Endothelial cell of umbilical vein (primary cell): ENCODE data around the gene TMEM138. TPM values are rescaled to one million over a fixed set of nuclear protein-coding genes. Genes with fewer than 3 reads are reported as not detected.
A peak's percentile ranks its signal among the peaks of the same experiment; 100 is the strongest.

ENCODE experiments used
- BruUV-seq: library from RNA; stranded (reverse); fragments of 400-500 nt; replicated peaks from 2 replicates; lab custom pipeline; 2021; lab: Mats Ljungman, UMichigan
- CTCF ChIA-PET: fragments of 300-600, 350-600 bp; sonication (Branson Sonifier 250); formaldehyde crosslinking; loops from one replicate; lab custom pipeline; 2021; ENCODE audit warnings: antibody characterized with exemption, inconsistent platforms; lab: Charles Lee
- POLR2A ChIA-PET: fragments of 300-600, 350-600 bp; sonication (Branson Sonifier 250); formaldehyde crosslinking; loops from one replicate; lab custom pipeline; 2021; ENCODE audit warnings: antibody characterized with exemption, inconsistent platforms; lab: Charles Lee
- DNase-seq: peaks from one replicate; pipeline ENCODE4 v3.0.0-alpha.2; 2011; ENCODE audit warnings: low read depth, low spot score
- FAIRE-seq: peaks from 2 replicates; lab custom pipeline; 2011; peaks lifted over from hg19 to GRCh38; lab: Jason Lieb, UNC
- H2AFZ ChIP-seq: 2 replicates; pipeline ENCODE4 v1.6.0; 2012; ENCODE audit warnings: low read depth, low read length, control low read depth, inconsistent platforms
- H3K27ac ChIP-seq: 2 replicates; pipeline ENCODE4 v1.5.1; 2011; ENCODE audit warnings: low read depth, mild to moderate bottlenecking, control low read depth, low read length, moderate library complexity; ENCODE audit not compliant: insufficient read depth
- H3K27me3 ChIP-seq, 2 experiments: 2 replicates each; pipeline versions ENCODE4 v1.6.0 to v1.6.1; 2011; ENCODE audit warnings: low read length in 2 of 2, mixed read lengths in 1 of 2; ENCODE audit not compliant: control insufficient read depth in 2 of 2, insufficient read depth in 2 of 2
- H3K36me3 ChIP-seq, 2 experiments: 2 replicates in 1 of 2; 3 replicates in 1 of 2; pipeline ENCODE4 v1.5.1; 2011; ENCODE audit warnings: low read length in 2 of 2, mild to moderate bottlenecking in 1 of 2, moderate library complexity in 1 of 2; ENCODE audit not compliant: control insufficient read depth in 2 of 2, insufficient read depth in 2 of 2; ENCODE audit errors: extremely low read depth in 1 of 2
- H3K4me1 ChIP-seq: 3 replicates; pipeline ENCODE4 v1.5.1; 2011; ENCODE audit warnings: mild to moderate bottlenecking, low read length; ENCODE audit not compliant: control insufficient read depth, insufficient read depth; ENCODE audit errors: extremely low read depth
- H3K4me2 ChIP-seq: 2 replicates; pipeline ENCODE4 v1.6.1; 2011; ENCODE audit warnings: low read length, control low read depth, mixed read lengths; ENCODE audit not compliant: insufficient read depth
- H3K4me3 ChIP-seq, 3 experiments: fragments of 200-600 bp in 1 of 3; sonication (generic), shearing (Covaris generic) in 1 of 3; replicated peaks in 1 of 3; 2 replicates each; pipeline ENCODE4 v1.5.1; 2011 to 2016; ENCODE audit warnings: control low read depth in 3 of 3, low read length in 3 of 3, mild to moderate bottlenecking in 2 of 3, inconsistent platforms in 1 of 3, low read depth in 1 of 3, moderate library complexity in 1 of 3; ENCODE audit not compliant: insufficient read depth in 1 of 3
- H3K79me2 ChIP-seq: 2 replicates; pipeline ENCODE4 v1.6.0; 2012; ENCODE audit warnings: low read length, inconsistent platforms; ENCODE audit not compliant: control insufficient read depth, insufficient read depth
- H3K9ac ChIP-seq: replicated peaks from 2 replicates; pipeline ENCODE3; 2011; ENCODE audit warnings: low read length, control low read depth; ENCODE audit not compliant: insufficient read depth; ENCODE audit errors: extremely low read depth
- H3K9me1 ChIP-seq: replicated peaks from 3 replicates; pipeline ENCODE4 v1.6.0; 2011; ENCODE audit warnings: mild to moderate bottlenecking, low read length; ENCODE audit not compliant: control insufficient read depth, insufficient read depth; ENCODE audit errors: extremely low read depth
- H3K9me3 ChIP-seq: replicated peaks from 2 replicates; pipeline ENCODE4 v1.5.1; 2012; ENCODE audit warnings: low read length, inconsistent platforms; ENCODE audit not compliant: control insufficient read depth, insufficient read depth
- H4K20me1 ChIP-seq: replicated peaks from 2 replicates; pipeline ENCODE3; 2011; ENCODE audit warnings: mild to moderate bottlenecking, low read length; ENCODE audit not compliant: control insufficient read depth, insufficient read depth; ENCODE audit errors: extremely low read depth
- MYC ChIP-seq: IDR thresholded peaks from one replicate; pipeline ENCODE4 v1.6.1; 2011; ENCODE audit warnings: mild to moderate bottlenecking, low read depth, low read length
- POLR2A ChIP-seq: IDR thresholded peaks from 2 replicates; pipeline ENCODE4 v1.6.1; 2012; ENCODE audit warnings: low read depth, mild to moderate bottlenecking, control low read depth, low read length
- POLR2AphosphoS5 ChIP-seq: IDR thresholded peaks from 2 replicates; pipeline ENCODE4 v1.6.1; 2012; ENCODE audit warnings: low read depth, mild to moderate bottlenecking, control low read depth, low read length, moderate library complexity; ENCODE audit not compliant: insufficient read depth
- dilution Hi-C: fragments of 300-500 bp; cut with MboI; formaldehyde crosslinking; loops from one replicate; pipeline ENCODE4 v1.15.0; 2019; ENCODE audit warnings: low sequenced_read_pairs; ENCODE audit not compliant: extremely low pct_ligation_motif_present
- intact Hi-C: fragments of 100-400 bp; cut with micrococcal nuclease; formaldehyde crosslinking; loops from one replicate; pipeline ENCODE4 v1.10.0; 2022
- polyA plus RNA-seq, 4 experiments: library from polyadenylated mRNA; depleted of rRNA in 3 of 4; stranded (reverse) in 3 of 4; unstranded in 1 of 4; fragments of >200 nt; gene quantifications; 2 replicates each; pipeline versions ENCODE4 v1.2.1 to v1.2.3, GENCODE V29; 2011 to 2012; ENCODE audit warnings: missing spikeins in 1 of 4
- total RNA-seq: library from RNA; stranded (reverse); gene quantifications from 2 replicates; pipeline ENCODE4 v1.2.3, GENCODE V29; 2021
- TF ChIP-seq, protein P1 (sequence below), 2 donors: IDR thresholded peaks; 1 replicate in 1 of 2; 2 replicates in 1 of 2; pipeline ENCODE4 v1.5.1; 2011; ENCODE audit warnings: low read length in 2 of 2, mild to moderate bottlenecking in 2 of 2, moderate library complexity in 2 of 2, control low read depth in 1 of 2, inconsistent platforms in 1 of 2, low read depth in 1 of 2; ENCODE audit not compliant: insufficient read depth in 1 of 2; ENCODE audit errors: extremely low read depth in 1 of 2

TMEM138 gene
- total and polyA plus RNA-seq, 2 donors (not counting 3 experiments of a cell fraction or from before 2014, with no cell fraction given): 37.9 to 60.0 TPM

GRCh38 chr11:61332797-61333549 lies 29.2 kb upstream of the TMEM138 start, which contains the start of the genes DDB1 and TKFC:
DDB1 (minus strand) TSS chr11:61333105; CDS start chr11:61332968, 137 bp downstream.
TKFC (plus strand) TSS chr11:61333228; CDS start chr11:61334729, 1,501 bp downstream.
- Histone ChIP-seq H3K27me3 (no peaks in the 10 kb centered on the region), H3K9me3 (no peaks in the 10 kb centered on the region), H3K79me2 (peaks cover 44% of the 10 kb centered on the region), H3K4me2 (peak within 1 kb of the TSS; percentile 93), H3K36me3 (peaks cover 0 to 5% of the 10 kb centered on the region in 2 experiments), H3K4me3 (peak within 1 kb of the TSS; percentile 67 to 85 (median 76)), H3K4me1 (peaks cover 10% of the 10 kb centered on the region), H4K20me1 (no peaks in the 10 kb centered on the region), H3K27ac (peak within 1 kb of the TSS; percentile 40), H3K9ac (peak within 1 kb of the TSS; percentile 90), H2AFZ (peak within 1 kb of the TSS; percentile 77), H3K9me1 (no peaks in the 10 kb centered on the region)
- dilution Hi-C loops: no loop called here
- intact Hi-C loops: loop anchor here (1.0 to 10.0 kb wide), 4 partner anchors 17 to 78 kb away; partner anchors contain the start of genes TMEM138 and VWCE
- DNase-seq (peak; percentile 94), FAIRE-seq (peak; percentile 96)
- CTCF ChIA-PET: interaction anchor here (1.4 to 8.0 kb wide), 4 partner anchors 15 to 59 kb away, joined by 3 to 345 read pairs (median 8); partner anchors contain the start of gene TMEM216
- POLR2A ChIA-PET: interaction anchor here (0.7 to 2.6 kb wide), 2 partner anchors 29 to 1509 kb away, joined by 3 to 8 read pairs; partner anchors contain the start of genes CYB561A3 and TMEM138
- no TSS peak for BruUV-seq
- TF ChIP-seq POLR2AphosphoS5: peak; percentile 99
- peak; percentile 42 for TF ChIP-seq MYC
- TF ChIP-seq, protein P1, sequence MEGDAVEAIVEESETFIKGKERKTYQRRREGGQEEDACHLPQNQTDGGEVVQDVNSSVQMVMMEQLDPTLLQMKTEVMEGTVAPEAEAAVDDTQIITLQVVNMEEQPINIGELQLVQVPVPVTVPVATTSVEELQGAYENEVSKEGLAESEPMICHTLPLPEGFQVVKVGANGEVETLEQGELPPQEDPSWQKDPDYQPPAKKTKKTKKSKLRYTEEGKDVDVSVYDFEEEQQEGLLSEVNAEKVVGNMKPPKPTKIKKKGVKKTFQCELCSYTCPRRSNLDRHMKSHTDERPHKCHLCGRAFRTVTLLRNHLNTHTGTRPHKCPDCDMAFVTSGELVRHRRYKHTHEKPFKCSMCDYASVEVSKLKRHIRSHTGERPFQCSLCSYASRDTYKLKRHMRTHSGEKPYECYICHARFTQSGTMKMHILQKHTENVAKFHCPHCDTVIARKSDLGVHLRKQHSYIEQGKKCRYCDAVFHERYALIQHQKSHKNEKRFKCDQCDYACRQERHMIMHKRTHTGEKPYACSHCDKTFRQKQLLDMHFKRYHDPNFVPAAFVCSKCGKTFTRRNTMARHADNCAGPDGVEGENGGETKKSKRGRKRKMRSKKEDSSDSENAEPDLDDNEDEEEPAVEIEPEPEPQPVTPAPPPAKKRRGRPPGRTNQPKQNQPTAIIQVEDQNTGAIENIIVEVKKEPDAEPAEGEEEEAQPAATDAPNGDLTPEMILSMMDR (IDR thresholded peaks at IDR 0.05; ENCODE audit: extremely low read depth in 1 of 2, insufficient read depth in 1 of 2, low read depth in 1 of 2, low read length in 2 of 2): no peak
- TF ChIP-seq POLR2A: peak; percentile 98
